Measurements from ENCODE around the gene COL28A1.

COL28A1 gene

DNA sequence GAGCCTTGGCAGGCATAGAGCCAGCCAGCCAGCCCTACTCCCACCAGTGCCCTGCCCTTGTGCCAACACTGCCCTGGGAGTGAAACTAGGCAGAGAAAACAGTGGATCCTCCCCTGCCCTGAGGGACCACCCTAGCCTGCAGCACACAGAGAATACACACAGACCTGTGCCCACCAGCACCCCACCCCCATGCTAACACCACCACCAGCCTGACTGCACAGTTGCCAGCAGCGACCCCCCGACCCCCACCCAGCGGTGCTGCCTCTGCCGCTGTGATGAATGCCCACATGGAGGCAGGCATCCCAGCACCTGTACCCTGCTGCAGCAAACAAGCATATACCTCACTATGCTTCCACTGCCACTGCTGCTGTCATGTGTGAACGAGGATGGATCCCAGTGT is 21.6 kb upstream of the COL28A1 start:
- DNase-seq = no peak

GRCh38 chr7:7556852-7557251 is 21.2 kb upstream of the COL28A1 start:
- no peak for DNase-seq

DNA sequence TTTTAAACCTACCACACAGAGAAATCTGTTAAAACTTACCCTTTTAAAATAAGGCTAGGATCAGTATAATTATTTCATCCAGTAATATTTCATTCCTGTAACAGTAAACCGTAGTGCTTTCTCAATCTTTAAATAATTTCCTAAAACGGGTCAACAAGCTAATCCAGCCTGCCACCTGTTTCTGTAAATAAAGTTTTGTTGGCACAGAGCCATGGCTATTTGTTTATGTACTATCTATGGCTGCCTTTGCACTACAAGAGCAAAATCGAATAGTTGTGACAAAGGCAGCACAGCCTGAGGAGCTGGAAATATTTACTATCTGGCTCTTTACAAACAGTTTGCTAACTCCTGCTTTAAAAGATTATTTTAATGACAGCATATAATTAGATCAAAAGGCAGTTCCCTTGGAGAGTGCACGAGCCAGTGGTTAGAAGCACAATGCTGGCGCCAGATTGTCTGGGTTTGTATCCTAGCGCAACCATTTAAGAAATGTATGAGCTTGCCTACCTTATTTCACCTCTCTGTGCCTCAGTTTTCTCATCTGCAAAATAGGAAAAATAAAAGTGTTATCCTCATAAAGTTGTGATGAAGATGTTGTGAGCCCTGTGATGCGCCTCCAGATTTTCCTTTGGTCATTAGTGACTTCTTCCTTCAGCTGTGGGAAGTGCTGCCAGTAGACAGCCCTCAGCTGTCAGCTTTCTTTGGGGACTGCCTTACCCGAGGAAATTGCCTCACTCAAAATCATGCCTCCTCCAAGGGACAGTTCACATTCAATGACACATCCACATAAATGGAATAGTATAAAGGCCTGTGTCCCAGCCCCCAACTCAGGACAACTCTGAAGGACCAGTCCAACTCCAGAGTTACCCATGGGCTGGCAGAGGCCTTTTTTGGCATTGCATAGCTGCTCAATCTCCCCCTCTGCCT is 19.2 kb upstream of the COL28A1 start:
- DNase-seq = peak; percentile 29

DNA sequence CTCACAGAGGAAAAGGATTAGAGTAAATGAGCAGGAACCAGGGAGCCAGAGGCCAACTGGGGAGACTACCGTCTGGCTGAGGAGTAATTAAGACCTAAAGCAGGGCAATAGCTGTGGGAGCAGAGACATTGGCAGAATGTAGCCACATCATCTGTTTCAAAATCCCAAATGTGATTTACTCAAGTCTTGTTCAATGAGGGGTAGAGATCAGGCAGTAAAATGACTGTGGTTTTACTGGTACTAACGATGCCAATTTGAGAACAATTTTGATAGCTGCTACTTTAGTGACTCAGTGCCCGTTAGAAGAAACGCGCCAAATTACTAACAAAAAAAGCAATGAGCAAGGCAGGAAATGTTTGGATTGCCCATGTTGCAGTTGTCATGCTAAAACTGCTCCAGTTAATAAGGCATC is 18.4 kb upstream of the COL28A1 start:
- DNase-seq = no peak

- no peak for DNase-seq
Observed at GRCh38 chr7:7553386-7553785, 17.7 kb upstream of the COL28A1 start.

DNA sequence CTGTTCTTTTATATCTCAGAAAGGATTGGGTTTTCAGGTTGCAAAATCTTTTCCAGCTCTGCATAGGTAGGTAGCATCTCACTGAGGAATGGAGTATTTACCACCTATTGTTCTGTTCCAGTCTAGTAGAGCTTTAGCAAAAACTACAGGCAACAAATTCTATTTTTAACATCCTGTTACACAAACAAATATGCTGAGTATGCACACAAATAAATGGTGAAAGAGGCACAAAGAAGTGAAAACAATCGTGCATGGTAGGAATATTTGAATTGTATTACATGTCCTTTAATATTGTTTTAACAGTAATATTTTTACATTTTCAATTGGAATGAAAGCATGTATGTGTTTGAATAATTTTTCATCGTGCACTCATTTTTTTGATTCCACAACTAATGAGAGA is 16.5 kb upstream of the COL28A1 start:
- DNase-seq = no peak

GRCh38 chr7:7550663-7551062 is 15.0 kb upstream of the COL28A1 start:
- DNase-seq = no peak

DNA sequence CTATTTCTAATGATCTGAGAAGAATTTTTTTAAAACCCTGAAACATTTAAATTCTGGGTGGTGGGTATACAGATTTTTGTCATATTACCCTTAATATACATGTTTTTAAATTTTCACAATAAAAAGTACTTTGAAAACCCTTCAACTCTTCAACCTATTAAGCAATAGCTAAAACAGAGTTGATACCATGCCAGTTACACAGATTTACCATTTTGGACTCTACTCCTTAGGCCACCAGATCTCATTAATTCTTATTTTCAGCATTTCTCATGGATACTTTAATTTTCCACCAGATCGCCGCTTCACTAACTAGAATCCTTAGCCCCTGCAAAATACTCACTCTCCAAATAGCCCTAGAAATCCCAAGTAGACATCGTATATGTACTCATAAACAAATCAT is 12.7 kb upstream of the COL28A1 start:
- no peak for DNase-seq

GRCh38 chr7:7542251-7542835 is 6.7 kb upstream of the COL28A1 start:
- DNase-seq = no peak

- no peak for DNase-seq
Observed at GRCh38 chr7:7539711-7540110, 4.0 kb upstream of the COL28A1 start.

DNA sequence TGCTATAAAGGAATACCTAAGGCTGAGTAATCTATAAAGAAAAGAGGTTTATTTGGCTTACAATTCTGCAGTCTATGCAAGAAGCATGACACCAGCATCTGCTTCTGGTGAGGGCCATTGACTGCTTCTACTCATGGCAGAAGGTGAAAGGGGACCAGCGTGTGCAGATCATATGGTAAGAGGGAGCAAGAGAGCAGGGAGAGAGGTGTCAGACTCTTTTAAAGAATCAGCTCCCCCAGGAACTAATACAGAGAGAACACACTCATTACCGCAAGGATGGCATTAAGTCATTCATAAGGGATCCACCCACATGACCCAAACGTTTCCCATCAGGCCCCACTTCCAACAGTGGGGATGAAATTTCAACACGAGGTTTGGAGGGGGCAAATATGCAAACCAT is 3.5 kb upstream of the COL28A1 start:
- no peak for DNase-seq

- no peak for DNase-seq
Observed at GRCh38 chr7:7537711-7538110, 2.0 kb upstream of the COL28A1 start.

DNA sequence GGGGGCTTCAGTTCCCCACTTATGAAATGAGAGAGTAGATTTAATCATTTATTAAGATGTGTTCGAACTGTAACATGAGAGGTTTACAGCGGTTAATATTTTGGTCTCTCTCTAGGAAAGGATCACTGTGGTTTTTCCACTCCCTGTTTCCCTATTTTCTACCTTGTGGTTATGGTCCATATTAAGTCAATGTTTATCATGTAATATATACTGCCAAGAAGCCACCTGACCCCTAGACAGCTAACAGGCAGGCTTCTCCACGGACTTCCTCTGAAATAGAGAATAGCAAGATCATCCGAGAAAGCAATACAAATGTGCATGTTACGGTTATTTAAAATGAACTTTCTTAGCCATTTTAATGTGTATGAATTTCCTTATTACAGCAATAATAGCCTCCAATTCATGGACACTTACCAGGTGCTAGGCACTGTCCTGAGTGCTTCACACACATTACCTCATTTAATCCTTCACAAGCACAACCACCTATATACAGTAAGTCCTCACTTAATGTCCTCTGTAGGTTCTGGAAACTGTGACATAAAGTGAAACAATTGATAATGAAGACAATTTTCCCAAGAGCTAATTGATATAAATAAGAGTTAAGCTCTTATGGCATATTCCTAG is 835 bp upstream of the COL28A1 start:
- DNase-seq = no peak

- peak; percentile 18 for DNase-seq
Observed at GRCh38 chr7:7533831-7534430, 1.7 kb downstream of the COL28A1 start.

DNA sequence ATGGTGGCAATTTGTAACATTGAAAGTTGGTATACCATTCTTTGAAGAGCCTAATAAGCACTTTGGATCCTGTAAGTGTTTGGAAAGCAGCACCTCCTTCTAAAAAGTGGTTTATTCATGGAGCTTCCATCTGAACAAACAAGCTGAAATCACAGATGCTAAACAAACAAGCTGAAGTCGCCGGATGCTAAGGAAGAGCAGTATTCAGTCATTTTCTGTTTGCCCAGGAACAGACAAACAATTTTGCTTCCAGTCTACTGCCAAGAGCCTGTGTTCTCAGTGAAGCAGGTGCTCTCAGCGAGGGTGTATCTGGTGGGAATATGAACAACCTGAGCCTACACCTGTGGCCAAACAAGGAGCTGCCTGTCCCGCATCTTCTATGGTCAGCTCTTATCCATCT is 6.3 kb downstream of the COL28A1 start:
- no peak for DNase-seq

DNA sequence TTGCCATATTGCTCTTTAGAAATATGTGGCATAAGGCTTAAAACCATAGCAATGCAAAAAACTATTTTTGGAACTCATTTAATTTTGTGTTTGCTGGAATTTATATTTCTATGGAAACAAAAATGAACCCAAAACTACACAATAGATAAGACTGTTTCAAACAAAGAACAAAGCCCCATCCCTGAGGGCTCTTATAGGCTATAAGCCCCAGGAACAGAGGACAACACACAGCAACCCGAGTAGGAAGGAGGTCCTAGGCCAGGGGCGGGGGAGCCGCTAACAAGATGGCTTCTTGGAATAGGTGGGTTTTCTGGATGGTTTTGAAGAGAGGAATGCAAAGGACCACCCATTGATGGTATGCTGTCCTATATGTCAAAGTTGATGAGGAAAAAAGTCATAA is 8.6 kb downstream of the COL28A1 start:
- no peak for DNase-seq

GRCh38 chr7:7526006-7526405 is 9.7 kb downstream of the COL28A1 start:
- DNase-seq = no peak

GRCh38 chr7:7524121-7524520 is 11.6 kb downstream of the COL28A1 start:
- DNase-seq = no peak

GRCh38 chr7:7522421-7522820 is 13.3 kb downstream of the COL28A1 start:
- no peak for DNase-seq

GRCh38 chr7:7521259-7521658 is 14.4 kb downstream of the COL28A1 start:
- peak; percentile 28 for DNase-seq

DNA sequence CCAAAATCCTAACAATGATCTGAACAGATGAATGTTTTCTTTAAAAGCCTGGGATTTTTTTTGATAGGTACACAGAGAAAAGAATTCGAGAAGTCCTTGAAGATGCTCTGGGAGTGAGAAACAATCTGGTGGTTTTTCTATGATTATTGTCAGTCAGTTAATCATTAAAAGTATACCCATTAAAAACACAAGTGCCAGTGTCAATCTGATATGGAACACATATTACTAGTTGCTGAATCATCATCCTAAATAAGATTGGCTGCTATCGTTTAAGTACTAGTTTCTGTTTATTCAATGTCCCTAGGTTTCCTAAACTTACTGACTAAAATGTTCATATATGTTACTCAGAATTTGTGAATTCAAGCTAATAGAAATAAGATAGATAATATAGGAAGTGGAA is 16.1 kb downstream of the COL28A1 start:
- DNase-seq = no peak

- no peak for DNase-seq
Observed at GRCh38 chr7:7519056-7519455, 16.6 kb downstream of the COL28A1 start.

DNA sequence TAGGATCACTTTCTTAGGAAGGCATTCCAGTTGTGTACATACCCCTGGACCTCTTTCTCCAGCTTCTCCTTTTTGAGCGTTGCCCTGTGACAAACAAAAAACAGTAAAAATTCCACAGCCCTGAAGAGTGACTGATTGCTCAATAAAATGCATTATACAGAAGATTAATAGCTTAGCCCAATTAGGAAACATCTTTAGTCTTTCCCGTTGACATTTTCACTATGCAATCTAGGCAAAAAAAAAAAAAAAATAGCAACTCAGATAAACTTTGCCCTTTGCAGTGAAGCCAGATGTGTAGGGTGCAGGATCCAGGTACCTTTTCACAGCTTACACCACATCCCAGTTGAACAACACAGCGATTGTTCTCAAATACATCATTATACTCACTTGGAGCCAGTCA is 17.9 kb downstream of the COL28A1 start:
- no peak for DNase-seq

GRCh38 chr7:7516662-7517061 is 19.0 kb downstream of the COL28A1 start:
- no peak for DNase-seq

All from hematopoietic multipotent progenitor cell treated with erythropoietin and hydrocortisone succinate and interleukin-3 and kit ligand, for 6 days (in vitro differentiated cells).